GM21723 (cell line): Measurements from ENCODE around the gene ST3GAL2.
"Not testable (repeated sequence)": the region's sequence is repeated elsewhere in the genome, so short reads cannot be mapped to it uniquely, and the experiment has no call there.

ENCODE experiments used
- ATAC-seq: cut with Tn5 transposase; IDR thresholded peaks from one replicate; pipeline ENCODE4 v1.9.1; 2021; ENCODE audit warnings: mild to moderate bottlenecking, moderate library complexity; ENCODE audit not compliant: unreplicated experiment

ST3GAL2 gene

GRCh38 chr16:70468776-70469525 is 30.1 kb upstream of the ST3GAL2 start:
- ATAC-seq = no peak

GRCh38 chr16:70467608-70468007 is 28.7 kb upstream of the ST3GAL2 start:
- ATAC-seq = no peak

GRCh38 chr16:70467113-70467512 is 28.2 kb upstream of the ST3GAL2 start:
- no peak for ATAC-seq

GRCh38 chr16:70466805-70467076 is 27.8 kb upstream of the ST3GAL2 start:
- ATAC-seq = no peak

- ATAC-seq = no peak
Observed at GRCh38 chr16:70465999-70466804, 27.3 kb upstream of the ST3GAL2 start.

GRCh38 chr16:70463235-70463634 is 24.3 kb upstream of the ST3GAL2 start:
- ATAC-seq = no peak

GRCh38 chr16:70460737-70461261 is 21.9 kb upstream of the ST3GAL2 start:
- no peak for ATAC-seq

GRCh38 chr16:70457446-70458166 is 18.7 kb upstream of the ST3GAL2 start:
- ATAC-seq = no peak

GRCh38 chr16:70455910-70456309 is 17.0 kb upstream of the ST3GAL2 start:
- no peak for ATAC-seq

GRCh38 chr16:70454222-70455034 is 15.5 kb upstream of the ST3GAL2 start, which contains the start of gene FCSK:
TSS of gene FCSK (plus strand) at chr16:70454595. CDS start at chr16:70463191, 8,596 bp downstream.
- peak; percentile 93 for ATAC-seq

GRCh38 chr16:70453892-70454221 is 15.0 kb upstream of the ST3GAL2 start:
- ATAC-seq = no peak

GRCh38 chr16:70453117-70453891 is 14.4 kb upstream of the ST3GAL2 start:
- ATAC-seq = no peak

- not testable (repeated sequence) for ATAC-seq
Observed at GRCh38 chr16:70451004-70451340, 12.1 kb upstream of the ST3GAL2 start.

GRCh38 chr16:70450142-70451003 is 11.5 kb upstream of the ST3GAL2 start:
- not testable (repeated sequence) for ATAC-seq

GRCh38 chr16:70448075-70448474 is 9.2 kb upstream of the ST3GAL2 start:
- no peak for ATAC-seq

GRCh38 chr16:70444249-70445063 is 5.6 kb upstream of the ST3GAL2 start:
- ATAC-seq = no peak

GRCh38 chr16:70442344-70442743 is 3.4 kb upstream of the ST3GAL2 start:
- no peak for ATAC-seq

- ATAC-seq = no peak
Observed at GRCh38 chr16:70441406-70441990, 2.6 kb upstream of the ST3GAL2 start.
